ENCODE data around the gene ANAPC1. TPM values are rescaled to one million over a fixed set of nuclear protein-coding genes. Genes with fewer than 3 reads are reported as not detected.
"Not testable (repeated sequence)": the region's sequence is repeated elsewhere in the genome, so short reads cannot be mapped to it uniquely, and the experiment has no call there.

ANAPC1 gene
- total RNA-seq, 1 donor from 2014 or later = 44.3 TPM

DNA sequence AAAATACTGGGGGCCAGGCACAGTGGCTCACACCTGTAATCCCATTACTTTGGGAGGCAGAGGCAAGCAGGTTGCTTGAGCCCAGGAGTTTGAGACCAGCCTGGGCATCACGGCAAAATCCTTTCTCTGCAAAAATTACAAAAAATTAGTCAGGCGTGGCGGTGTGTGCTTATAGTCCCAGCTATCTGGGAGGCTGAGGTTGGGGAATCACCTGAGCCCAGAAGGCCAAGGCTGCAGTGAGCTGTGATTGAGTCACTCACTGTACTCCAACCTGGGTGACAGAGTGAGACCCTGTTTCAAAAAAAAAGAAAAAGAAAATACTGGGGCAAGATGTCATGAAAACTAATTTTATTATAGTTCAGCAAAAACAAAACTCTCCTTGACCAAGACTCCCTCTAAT lies 24.0 kb downstream of the ANAPC1 start:
- H3K36me3 Mint-ChIP-seq (ENCODE audit: low read depth, unreplicated experiment); DNase-seq (ENCODE audit: low spot score); H3K27ac Mint-ChIP-seq (ENCODE audit: unreplicated experiment); H3K9me3 Mint-ChIP-seq (ENCODE audit: unreplicated experiment); H3K4me1 Mint-ChIP-seq (ENCODE audit: unreplicated experiment); H3K4me3 Mint-ChIP-seq (ENCODE audit: unreplicated experiment); H3K27me3 Mint-ChIP-seq (ENCODE audit: unreplicated experiment): not testable (repeated sequence)

DNA sequence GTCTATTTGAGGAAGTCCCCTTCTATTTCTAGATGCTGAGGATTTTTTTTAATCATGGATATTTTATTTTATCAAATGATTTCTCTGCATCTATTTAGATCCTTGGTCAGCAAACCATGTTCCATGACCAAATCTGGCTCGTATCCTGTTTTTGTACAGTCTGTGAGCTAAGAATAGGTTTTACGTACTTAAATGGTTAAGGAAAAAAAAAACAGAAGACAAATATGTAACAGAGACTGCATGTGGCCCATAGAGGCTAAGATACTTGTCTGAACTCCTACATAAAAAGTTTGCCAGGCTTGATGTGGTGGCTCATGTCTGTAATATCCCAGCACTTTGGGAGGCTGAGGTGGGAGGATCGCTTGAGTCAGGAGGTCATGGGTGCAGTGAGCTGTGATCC lies 31.4 kb downstream of the ANAPC1 start:
- not testable (repeated sequence) for H3K4me3 Mint-ChIP-seq (ENCODE audit: unreplicated experiment); H3K27me3 Mint-ChIP-seq (ENCODE audit: unreplicated experiment); H3K36me3 Mint-ChIP-seq (ENCODE audit: low read depth, unreplicated experiment); H3K4me1 Mint-ChIP-seq (ENCODE audit: unreplicated experiment); H3K9me3 Mint-ChIP-seq (ENCODE audit: unreplicated experiment); H3K27ac Mint-ChIP-seq (ENCODE audit: unreplicated experiment); DNase-seq (ENCODE audit: low spot score)

DNA sequence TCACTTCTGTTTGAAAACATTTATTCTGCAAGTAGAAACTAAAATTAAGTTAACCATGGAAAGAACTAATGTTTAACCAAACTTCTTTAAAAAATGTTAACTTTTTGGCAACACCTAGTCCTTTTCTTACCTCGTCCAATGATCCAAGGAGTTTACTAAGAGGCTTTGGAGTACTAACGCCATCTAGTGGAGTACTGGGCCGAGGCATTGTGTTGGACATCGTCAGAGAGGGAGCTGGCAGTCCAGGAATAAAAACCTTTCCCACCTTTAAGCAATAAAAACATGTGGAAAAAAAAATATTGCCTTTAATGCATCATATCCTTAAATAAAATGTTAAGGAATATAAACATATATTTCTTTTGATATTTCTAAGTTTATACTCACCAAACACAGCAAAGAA lies 33.3 kb downstream of the ANAPC1 start:
- H3K27me3 Mint-ChIP-seq (ENCODE audit: unreplicated experiment); H3K36me3 Mint-ChIP-seq (ENCODE audit: low read depth, unreplicated experiment): not testable (repeated sequence)

DNA sequence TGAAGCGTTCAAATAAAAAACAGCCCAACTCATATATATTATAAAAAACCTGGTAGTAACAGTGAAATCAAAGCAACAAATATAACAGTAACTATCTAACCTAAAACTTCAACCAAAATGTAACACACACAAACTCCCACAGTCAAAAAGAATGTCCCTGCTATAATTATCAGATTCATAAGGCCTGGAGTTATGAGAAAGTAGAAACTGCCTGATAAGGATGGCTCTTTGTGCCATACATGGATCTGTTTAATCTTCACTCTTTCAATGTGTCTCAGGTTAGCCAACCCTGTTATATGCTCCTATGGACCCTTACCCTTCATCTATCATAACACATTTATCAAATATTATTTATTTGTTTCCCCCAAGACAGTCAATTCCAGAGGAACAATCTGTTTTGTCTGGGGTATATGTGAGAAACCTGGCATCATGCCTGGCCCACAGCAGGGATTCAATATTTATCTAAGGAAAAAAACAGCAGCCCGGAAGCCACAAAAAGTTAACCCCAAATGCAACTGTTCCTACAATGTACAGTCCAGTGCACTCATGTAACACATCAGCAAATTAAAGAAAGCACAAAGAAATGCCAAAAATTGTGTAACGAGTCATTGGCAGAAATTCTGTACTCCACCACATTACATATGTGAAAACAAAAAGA lies 44.2 kb downstream of the ANAPC1 start:
- not testable (repeated sequence) for DNase-seq (ENCODE audit: low spot score); H3K27ac Mint-ChIP-seq (ENCODE audit: unreplicated experiment); H3K4me3 Mint-ChIP-seq (ENCODE audit: unreplicated experiment); H3K36me3 Mint-ChIP-seq (ENCODE audit: low read depth, unreplicated experiment); H3K4me1 Mint-ChIP-seq (ENCODE audit: unreplicated experiment); H3K27me3 Mint-ChIP-seq (ENCODE audit: unreplicated experiment); H3K9me3 Mint-ChIP-seq (ENCODE audit: unreplicated experiment)

More for the DNA sequence above, 33.3 kb downstream of the ANAPC1 start:
- not testable (repeated sequence) for H3K9me3 Mint-ChIP-seq (ENCODE audit: unreplicated experiment); H3K4me3 Mint-ChIP-seq (ENCODE audit: unreplicated experiment); H3K27ac Mint-ChIP-seq (ENCODE audit: unreplicated experiment); H3K4me1 Mint-ChIP-seq (ENCODE audit: unreplicated experiment)
- TF ChIP-seq, protein P1, sequence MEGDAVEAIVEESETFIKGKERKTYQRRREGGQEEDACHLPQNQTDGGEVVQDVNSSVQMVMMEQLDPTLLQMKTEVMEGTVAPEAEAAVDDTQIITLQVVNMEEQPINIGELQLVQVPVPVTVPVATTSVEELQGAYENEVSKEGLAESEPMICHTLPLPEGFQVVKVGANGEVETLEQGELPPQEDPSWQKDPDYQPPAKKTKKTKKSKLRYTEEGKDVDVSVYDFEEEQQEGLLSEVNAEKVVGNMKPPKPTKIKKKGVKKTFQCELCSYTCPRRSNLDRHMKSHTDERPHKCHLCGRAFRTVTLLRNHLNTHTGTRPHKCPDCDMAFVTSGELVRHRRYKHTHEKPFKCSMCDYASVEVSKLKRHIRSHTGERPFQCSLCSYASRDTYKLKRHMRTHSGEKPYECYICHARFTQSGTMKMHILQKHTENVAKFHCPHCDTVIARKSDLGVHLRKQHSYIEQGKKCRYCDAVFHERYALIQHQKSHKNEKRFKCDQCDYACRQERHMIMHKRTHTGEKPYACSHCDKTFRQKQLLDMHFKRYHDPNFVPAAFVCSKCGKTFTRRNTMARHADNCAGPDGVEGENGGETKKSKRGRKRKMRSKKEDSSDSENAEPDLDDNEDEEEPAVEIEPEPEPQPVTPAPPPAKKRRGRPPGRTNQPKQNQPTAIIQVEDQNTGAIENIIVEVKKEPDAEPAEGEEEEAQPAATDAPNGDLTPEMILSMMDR (IDR thresholded peaks at IDR 0.05; ENCODE audit: unreplicated experiment) = peak; percentile 22
- peak; percentile 48 for DNase-seq (ENCODE audit: low spot score)

DNA sequence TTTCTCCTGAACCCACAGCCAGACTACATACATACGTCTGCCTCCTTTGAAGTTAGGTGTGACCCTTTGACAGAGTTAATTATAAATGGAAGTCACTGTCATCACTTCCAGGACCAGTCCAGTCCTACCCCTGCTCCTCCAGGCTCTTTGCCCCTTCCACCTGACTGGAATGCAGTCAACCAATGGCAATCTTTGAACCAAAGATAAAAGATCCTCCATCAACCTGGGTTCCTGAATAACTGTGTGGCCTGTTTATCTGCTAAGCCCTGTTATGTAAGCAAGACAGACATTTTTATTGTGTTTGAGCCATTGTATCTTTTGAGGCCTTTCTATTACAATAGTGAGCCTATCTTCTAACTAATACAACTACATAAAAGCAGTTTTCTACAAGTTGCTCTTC lies 45.0 kb downstream of the ANAPC1 start:
- not testable (repeated sequence) for H3K27ac Mint-ChIP-seq (ENCODE audit: unreplicated experiment); H3K27me3 Mint-ChIP-seq (ENCODE audit: unreplicated experiment); H3K9me3 Mint-ChIP-seq (ENCODE audit: unreplicated experiment); DNase-seq (ENCODE audit: low spot score); H3K4me1 Mint-ChIP-seq (ENCODE audit: unreplicated experiment); H3K36me3 Mint-ChIP-seq (ENCODE audit: low read depth, unreplicated experiment); H3K4me3 Mint-ChIP-seq (ENCODE audit: unreplicated experiment)

DNA sequence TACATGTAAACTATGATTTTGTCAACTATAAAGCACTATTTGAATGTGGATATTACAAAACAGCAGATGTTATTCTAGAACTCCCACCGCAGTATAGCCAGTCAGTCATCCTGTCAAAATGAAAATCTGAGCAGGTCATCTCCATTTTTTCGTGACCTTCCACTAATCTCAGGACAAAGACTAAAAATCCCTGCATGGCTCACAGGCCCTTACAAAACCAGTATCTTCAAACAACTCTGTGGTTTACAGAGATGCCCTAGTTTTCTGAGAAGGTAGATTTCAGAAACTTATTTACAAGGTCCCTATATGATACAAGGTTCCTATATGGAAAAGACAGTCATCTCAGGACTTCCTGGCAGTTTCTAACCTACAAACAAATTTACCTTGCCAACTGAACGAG lies 49.8 kb downstream of the ANAPC1 start:
- not testable (repeated sequence) for H3K4me1 Mint-ChIP-seq (ENCODE audit: unreplicated experiment); H3K9me3 Mint-ChIP-seq (ENCODE audit: unreplicated experiment); H3K4me3 Mint-ChIP-seq (ENCODE audit: unreplicated experiment); DNase-seq (ENCODE audit: low spot score); H3K27me3 Mint-ChIP-seq (ENCODE audit: unreplicated experiment); H3K36me3 Mint-ChIP-seq (ENCODE audit: low read depth, unreplicated experiment)
- H3K27ac Mint-ChIP-seq (ENCODE audit: unreplicated experiment) = peak overlapping the region; percentile 10

DNA sequence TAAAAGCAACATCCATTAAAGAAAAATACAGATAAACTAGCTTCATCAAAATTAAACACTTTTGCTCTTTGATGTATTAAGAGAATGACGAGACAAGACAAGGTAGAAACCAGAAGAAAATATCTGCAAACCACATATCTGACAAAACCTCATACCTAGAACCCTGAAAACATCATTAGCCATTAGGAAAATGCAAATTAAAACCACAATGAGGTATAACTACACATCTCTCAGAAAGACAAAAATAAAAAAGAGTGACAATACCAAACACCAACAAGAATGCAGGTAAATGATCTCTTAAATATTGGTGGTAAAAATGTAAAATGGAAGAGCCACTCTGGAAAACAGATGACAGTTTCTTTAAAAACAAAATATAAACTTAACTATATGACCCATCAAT lies 53.5 kb downstream of the ANAPC1 start:
- not testable (repeated sequence) for H3K27ac Mint-ChIP-seq (ENCODE audit: unreplicated experiment); H3K4me3 Mint-ChIP-seq (ENCODE audit: unreplicated experiment); H3K4me1 Mint-ChIP-seq (ENCODE audit: unreplicated experiment); H3K27me3 Mint-ChIP-seq (ENCODE audit: unreplicated experiment); H3K9me3 Mint-ChIP-seq (ENCODE audit: unreplicated experiment); H3K36me3 Mint-ChIP-seq (ENCODE audit: low read depth, unreplicated experiment); DNase-seq (ENCODE audit: low spot score)

DNA sequence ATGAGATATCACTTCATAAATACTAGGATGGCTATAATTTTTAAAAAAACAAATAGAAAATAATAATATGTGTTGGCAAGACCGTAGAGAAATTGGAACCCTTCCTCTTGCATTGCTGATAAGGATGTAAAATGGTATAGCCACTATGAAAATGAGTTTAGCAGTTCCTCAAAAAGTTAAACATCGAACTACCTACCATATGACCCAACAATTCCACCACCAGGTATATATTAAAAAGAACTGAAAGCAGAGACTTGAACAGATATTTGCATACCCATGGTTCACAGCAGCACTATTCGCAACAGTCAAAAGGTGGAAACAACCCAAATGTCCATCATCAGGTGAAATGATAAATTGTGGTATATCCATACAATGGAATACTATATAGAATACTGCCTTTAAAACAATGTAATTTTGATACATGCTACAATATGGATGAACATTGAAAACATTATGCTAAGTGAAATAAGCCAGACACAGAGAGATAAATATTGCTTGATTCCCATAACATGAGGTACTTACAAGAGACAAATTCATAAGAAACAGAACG lies 55.7 kb downstream of the ANAPC1 start:
- H3K9me3 Mint-ChIP-seq (ENCODE audit: unreplicated experiment); H3K4me3 Mint-ChIP-seq (ENCODE audit: unreplicated experiment); H3K4me1 Mint-ChIP-seq (ENCODE audit: unreplicated experiment); DNase-seq (ENCODE audit: low spot score); H3K36me3 Mint-ChIP-seq (ENCODE audit: low read depth, unreplicated experiment); H3K27ac Mint-ChIP-seq (ENCODE audit: unreplicated experiment); H3K27me3 Mint-ChIP-seq (ENCODE audit: unreplicated experiment): not testable (repeated sequence)
